Left hindlimb (tissue), 1 donor: ENCODE data around the gene USP46.

Source experiments
- DNase-seq: peaks from one replicate; pipeline ENCODE4 v3.0.0-alpha.2; 2018

Gene USP46

GRCh38 chr4:52617336-52618020, 41.6 kb downstream of the USP46 start:
- no peak for DNase-seq

DNA sequence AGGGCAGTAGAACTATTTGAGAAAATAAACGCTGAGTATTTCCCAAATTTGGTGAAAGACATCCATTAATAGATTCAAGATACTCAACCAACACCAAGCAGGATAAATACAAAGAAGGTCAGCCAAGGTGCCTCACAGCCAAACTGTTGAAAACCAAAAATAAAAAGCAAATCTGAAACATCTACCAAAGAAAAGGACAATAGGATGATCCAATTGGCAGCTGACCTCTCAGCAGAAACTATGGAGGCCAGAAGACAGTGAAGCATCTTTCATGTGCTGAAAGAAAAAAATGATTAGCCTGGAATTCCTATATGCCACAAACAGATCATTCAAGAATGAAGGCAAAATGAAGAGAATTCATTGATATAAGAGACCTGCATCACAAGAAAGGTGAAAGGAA, 44.9 kb downstream of the USP46 start:
- no peak for DNase-seq

DNA sequence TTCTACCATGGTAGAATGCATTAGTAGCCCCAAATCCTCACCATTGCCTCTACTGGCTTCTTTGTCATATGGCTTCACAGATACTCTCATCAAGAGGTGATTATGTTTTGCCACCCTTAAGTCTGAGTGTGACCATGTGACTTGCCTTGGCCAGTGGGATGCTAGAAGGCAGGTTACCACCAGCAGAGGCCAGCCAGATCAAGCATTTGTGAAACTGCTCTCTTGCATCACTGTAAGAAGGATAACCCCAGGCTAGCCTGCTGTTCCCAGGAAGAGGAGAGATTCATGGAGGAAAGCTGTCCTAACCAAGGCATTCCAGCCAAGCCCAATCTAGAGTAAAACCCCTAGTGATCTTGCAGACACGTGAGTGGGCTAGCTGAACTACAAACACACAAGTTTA, 46.8 kb downstream of the USP46 start:
- DNase-seq, result no peak

GRCh38 chr4:52611030-52611555, 48.0 kb downstream of the USP46 start:
- DNase-seq, result no peak

- no peak for DNase-seq
These were observed 52.4 kb downstream of the USP46 start for GRCh38 chr4:52606726-52607125.

GRCh38 chr4:52606040-52606439, 53.1 kb downstream of the USP46 start:
- DNase-seq, result no peak

GRCh38 chr4:52604215-52604614, 54.9 kb downstream of the USP46 start:
- DNase-seq, result no peak

DNA sequence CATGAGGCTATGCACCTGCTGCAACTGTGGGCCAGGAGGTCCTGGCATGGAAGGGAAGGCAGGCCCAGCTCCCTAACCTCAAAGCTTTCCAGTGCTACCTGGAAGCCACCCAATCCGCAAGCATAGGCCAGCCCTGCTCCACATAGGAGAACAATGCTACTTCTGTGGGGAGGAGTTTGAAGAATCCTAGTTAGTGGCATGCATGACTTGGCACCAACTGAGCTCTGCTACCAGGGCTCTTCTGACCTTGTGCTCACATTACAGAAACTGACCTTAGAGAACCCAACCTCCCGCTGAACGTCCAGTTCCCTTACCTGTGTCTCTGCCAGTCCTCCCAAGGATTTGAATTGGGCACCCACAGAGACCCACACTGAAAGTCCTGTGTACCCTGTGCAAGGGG, 58.8 kb downstream of the USP46 start:
- no peak for DNase-seq

GRCh38 chr4:52595001-52595400, 64.1 kb downstream of the USP46 start:
- DNase-seq, result no peak

GRCh38 chr4:52592287-52592686, 66.8 kb downstream of the USP46 start:
- DNase-seq, result no peak

DNA sequence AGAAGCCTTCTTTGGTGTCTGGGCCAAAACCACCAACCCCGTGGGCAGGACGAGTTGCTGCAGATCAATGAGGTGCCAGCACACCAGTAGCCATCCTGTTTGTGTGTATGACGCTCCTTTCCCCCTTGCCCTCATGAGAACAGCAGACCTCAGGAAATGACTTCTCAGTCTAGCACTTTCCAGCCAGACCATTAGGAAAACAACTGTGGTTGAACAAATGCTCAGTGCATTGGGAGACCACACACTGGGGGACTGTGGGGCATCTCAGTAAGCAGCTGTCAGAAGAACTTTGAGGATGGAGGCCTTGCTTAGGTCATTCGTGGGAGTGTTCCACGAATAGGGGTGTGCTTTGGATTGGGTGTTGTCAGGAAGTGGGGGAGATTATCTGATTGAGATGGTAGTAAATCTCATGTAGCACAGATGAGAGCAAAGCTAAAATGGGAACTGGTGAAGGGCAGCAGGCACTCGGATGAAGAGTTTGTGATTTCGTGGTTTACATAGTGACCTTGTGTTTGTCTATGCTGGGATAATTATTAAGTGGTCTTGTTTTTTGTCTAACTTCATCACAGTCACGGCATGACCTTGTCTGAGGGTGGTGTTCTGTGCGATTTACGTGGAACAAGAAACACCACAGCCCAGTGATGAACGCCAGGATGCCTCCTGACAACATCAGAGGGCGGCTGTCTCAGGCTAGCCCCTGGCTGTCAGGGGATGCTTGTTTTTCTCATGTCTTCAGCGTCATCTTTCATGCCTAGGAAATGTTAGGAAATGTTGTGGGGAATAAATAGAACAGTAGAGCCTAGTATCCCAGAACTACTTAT, 70.1 kb downstream of the USP46 start:
- DNase-seq, result peak; percentile 43

- DNase-seq, result no peak
These were observed 71.0 kb downstream of the USP46 start for GRCh38 chr4:52588097-52588496.

GRCh38 chr4:52586069-52586468, 73.0 kb downstream of the USP46 start:
- DNase-seq, result no peak

DNA sequence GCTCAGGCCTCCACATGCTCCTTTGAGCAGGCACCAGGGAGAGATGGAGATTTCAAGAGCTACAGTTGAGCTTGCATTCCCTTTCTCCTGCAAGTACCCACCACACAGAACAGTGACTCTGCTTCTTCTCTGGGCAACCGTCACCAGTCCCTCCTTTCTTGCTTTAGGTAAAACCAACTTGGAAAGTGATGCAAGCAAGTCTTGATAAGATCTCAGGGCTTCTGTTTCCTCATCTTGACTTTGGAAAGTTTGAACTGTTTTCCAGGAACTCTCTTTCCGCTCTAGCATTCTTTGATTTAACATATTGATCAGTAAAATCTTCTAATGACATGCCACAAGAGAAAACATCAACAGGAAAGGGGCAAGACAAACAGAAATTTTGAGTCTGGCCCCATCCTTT, 73.7 kb downstream of the USP46 start:
- DNase-seq, result no peak

DNA sequence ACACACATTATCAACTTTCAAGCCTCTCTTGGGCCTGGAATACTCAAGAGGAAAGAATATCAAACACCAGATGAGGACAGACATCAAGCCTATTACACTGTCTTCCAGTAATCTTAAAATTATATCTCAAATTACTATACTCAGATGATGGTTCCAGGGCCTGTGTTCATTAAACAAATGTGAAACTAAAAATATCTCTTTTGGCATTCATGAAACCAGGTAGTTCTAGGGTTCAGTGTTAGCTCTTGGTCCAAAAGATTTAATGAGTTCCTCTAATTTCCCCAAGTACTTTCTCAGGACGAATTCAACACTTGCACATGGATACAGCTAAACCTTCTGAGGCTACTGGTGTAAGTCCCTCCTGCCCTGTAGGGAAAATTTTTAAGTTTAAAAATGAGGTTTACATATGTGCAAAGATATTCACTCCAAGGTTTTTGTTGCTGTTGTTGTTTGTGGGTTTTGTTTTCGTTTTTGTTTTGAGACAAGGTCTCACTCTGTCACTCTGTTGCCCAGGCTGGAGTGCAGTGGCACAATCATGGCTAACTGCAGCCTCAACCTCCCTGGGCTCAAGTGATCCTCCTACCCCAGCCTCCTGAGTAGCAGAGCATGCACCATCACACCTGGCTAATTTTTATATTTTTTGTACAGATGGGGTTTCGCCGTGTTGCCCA, 79.4 kb downstream of the USP46 start:
- no peak for DNase-seq

DNA sequence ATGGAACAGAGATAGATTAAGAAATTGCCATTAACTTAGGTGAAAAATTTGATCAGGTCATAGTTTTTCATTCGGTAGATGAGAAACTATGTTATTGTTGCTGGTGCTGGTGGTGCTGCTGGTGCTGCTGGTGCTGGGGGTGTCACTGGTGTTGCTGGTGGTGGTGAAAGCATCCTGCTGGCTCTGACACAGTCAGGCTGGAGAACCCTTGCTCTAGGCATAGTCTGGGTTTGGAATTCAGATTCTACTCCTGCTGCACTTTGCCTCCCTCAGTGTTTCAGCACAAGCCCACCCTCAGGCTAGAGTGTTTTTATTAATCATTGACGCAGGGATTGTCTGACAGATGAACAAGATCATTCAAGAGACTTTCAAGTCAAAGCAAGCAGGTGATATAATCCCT, 80.2 kb downstream of the USP46 start:
- DNase-seq, result no peak

DNA sequence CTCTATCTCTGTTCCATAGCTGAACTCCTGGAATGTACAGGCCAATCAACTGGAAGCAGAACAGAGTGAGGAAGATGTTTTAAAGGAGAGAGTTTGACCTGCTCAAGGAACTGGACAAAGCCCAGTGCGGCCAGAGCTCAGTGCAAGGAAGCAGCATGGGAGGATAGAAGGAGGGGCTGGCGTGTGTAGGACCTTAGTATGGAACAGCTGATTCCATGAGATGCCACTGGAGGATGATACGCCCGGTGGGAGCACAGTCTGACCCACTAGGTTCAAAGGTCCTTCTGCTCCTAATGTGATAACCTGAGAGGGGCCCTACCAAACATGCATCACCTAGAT, 81.5 kb downstream of the USP46 start:
- DNase-seq, result no peak

DNA sequence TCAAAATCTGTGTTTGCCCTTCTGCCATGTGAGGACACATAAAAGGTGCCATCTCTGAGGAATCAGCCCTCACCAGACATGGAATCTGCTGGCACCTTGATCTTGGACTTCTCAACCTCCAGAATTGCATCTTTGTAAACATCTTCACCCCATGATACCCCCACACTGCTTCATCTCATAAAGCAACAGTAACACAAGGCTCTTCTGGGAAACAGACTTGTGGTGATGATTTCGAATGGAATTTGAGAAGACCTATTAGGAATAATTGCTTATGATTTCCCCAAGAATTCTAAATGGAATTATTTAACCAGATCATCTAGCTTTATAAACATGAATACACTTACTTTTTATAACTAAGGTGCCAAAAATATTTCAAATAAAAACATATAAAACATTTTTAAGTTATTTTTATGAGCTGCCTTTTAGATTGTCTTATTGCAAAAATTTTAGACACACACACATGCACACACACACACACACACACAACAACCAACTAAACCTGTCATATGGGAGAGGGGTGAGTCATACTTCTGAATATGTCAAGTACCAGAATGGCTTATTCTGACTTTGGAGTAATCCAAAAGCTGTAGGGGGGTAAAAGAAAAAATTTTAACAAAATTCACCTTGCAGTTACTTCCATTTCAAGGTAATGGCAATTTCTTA, 82.0 kb downstream of the USP46 start:
- DNase-seq, result no peak

DNA sequence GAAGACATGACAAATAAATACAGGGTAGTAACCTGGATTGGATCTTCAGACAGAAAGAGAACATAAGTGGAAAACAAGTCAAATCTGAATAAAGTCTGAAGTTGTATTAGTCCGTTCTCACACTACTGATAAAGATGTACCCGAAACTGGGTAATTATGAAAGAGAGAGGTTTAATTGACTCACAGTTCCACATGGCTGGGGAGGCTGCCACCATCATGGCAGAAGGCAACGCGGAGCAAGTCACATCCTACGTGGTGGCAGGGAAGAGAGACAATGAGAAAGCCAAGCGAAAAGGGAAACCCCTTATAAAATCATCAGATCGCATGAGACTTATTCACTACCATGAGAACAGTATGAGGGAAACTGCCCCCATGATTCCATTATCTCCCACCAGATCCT, 82.8 kb downstream of the USP46 start:
- no peak for DNase-seq

- no peak for DNase-seq
These were observed 83.7 kb downstream of the USP46 start for GRCh38 chr4:52575406-52575805.

DNA sequence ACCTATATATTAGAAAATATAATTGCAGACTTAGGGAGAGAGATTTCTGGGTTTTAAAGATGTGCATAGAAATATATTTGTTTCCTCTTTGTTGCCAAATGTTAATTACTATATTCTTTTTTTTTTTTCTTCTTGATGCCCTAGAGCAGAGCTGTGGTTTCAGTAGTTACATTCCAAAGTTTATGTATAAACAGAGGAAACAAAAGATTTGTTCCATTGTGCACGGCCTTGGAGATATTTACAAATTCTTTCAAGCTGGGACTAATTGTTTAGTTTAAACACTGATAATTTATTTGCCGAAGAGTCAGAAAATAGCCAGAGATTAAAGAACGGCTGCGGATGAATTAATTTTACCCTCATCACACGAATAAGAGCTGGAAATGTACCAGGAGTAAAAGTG, 85.1 kb downstream of the USP46 start:
- DNase-seq, result no peak

GRCh38 chr4:52573551-52573950, 85.5 kb downstream of the USP46 start:
- DNase-seq, result no peak

DNA sequence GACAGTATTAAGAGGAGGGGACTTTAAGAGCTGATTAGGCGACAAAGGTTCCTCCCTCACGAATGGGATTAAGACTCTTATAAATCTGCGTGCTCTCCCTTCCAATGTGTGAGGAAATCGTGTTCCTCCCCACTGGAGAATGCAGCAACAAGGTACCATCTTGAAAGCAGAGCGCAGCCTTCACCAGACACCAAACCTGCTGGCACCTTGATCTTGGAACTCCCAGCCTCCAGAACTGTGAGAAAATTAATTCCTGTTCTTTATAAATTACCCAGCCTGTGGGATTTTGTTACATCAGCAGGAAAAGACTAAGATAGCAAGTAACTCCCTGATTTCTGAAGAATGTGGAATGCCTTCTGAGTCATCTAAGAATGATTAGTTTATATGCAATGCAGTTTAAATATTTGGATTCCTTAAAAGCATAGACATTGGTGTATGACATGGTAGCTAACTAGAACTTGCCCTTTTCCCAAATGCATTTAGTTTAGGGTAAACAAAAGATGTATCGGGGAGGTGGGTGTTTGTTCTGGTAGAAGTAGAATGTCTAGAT, 86.1 kb downstream of the USP46 start:
- DNase-seq, result no peak
